ENCODE data around the gene UCK1.
"Not testable (repeated sequence)": the region's sequence is repeated elsewhere in the genome, so short reads cannot be mapped to it uniquely, and the experiment has no call there.

Gene UCK1

DNA sequence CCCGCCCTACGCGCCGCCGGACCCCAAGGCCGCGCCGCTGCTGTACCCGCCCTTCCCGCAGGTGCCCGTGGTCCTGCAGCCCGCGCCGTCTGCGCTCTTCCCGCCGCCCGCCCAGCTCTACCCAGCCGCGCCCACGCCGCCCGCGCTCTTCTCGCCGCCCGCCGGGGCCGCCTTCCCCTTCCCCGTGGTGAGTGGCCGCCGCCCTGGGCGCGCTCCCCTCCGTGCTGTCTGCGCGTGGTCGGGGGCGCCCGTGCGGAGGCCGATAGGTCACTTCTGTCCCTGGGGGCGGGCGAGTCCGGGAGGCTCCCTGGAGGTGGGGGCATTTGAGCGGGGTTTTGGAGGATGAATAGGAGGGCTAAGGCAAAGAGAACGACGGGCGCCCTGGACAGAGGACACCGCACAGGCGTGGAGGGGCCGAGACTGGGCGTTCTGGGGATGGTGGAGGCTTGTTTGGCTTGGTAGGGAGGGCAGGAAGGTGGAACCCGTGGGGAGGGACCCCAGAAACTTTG is 23.8 kb upstream of the UCK1 start:
- no peak for TF ChIP-seq CTCF (conservative IDR thresholded peaks at IDR 0.05; ENCODE audit: low read depth)
- H3K27ac ChIP-seq = no peak overlapping the region
- ChIA-PET POLR2A (ENCODE audit: low non-redundant PET) (no interaction called here), CTCF (no interaction called here)
- no peak for DNase-seq (ENCODE audit: low spot score)

DNA sequence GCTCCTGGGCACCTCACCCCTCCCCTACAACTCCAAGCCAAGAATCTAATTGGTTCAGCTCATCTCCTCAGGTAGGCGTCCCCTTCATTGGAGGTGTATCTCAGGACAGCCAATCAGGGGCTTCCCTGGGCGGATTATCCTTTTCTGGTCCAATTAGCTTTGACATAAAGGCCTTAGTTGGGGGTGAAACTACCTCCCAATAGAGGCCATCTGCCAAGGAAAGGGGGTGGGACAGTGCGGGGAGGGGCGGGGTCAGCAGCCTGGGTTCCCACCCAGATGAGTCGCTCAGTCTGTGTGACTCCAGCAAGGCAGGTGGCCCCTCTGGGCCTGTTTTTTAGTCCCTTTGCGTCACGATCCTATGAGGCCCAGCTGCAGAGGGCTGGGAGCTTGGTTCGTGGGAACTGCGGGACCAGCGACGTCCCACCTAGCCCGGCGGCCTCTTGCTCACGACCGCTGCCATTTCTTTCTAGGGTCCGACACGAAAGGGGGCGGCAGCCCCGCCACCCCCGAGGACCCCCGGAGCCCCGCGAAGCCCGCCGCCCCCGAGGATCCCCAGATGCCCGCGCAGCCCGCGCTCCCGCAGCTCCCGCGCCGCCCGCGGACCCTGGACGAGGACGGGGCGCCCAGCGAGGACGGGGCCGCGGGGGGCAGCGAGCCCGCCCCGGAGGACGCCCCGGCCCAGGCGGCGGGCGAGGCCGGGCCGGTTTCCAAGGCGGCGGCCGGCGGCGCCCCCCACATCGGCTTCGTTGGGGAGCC is 23.2 kb upstream of the UCK1 start:
- POLR2A ChIA-PET (ENCODE audit: low non-redundant PET) = no interaction called here
- CTCF ChIA-PET = interaction anchor here (0.9 to 1.2 kb wide), 2 partner anchors 23 to 204 kb away, joined by 4 read pairs; no protein-coding TSS in a partner anchor
- TF ChIP-seq CTCF (conservative IDR thresholded peaks at IDR 0.05; ENCODE audit: low read depth) = no peak
- H3K27ac ChIP-seq = no peak overlapping the region
- DNase-seq (ENCODE audit: low spot score) = no peak

GRCh38 chr9:131552030-131552429 is 21.0 kb upstream of the UCK1 start:
- no peak for DNase-seq (ENCODE audit: low spot score)
- POLR2A ChIA-PET (ENCODE audit: low non-redundant PET) = no interaction called here
- TF ChIP-seq CTCF (conservative IDR thresholded peaks at IDR 0.05; ENCODE audit: low read depth) = no peak
- CTCF ChIA-PET = no interaction called here
- H3K27ac ChIP-seq = no peak overlapping the region

DNA sequence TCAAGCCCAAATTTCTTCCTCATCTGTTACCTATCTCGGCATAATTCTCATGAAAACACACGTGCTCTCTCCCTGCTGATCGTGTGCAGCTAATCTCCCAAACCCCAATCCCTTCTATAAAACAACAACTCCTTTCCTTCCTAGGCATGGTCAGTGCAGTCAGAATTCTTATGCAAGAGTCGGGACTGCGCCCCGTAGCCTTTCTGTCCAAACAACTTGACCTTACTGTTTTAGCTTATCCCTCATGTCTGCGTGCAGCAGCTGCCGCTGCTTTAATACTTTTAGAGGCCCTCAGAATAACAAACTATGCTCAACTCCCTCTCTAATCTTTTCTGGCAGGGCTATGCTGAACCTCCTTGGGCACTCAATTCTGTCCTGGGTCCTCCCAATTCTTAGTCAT is 19.4 kb upstream of the UCK1 start:
- H3K27ac ChIP-seq; POLR2A ChIA-PET (ENCODE audit: low non-redundant PET); DNase-seq (ENCODE audit: low spot score): not testable (repeated sequence)
- CTCF ChIA-PET = interaction anchor here (0.6 kb wide), 1 partner anchor 71 kb away, joined by 3 read pairs; no protein-coding TSS in a partner anchor

- DNase-seq (ENCODE audit: low spot score); H3K27ac ChIP-seq; CTCF ChIA-PET; POLR2A ChIA-PET (ENCODE audit: low non-redundant PET): not testable (repeated sequence)
Observed at GRCh38 chr9:131549186-131549585, 18.1 kb upstream of the UCK1 start.

DNA sequence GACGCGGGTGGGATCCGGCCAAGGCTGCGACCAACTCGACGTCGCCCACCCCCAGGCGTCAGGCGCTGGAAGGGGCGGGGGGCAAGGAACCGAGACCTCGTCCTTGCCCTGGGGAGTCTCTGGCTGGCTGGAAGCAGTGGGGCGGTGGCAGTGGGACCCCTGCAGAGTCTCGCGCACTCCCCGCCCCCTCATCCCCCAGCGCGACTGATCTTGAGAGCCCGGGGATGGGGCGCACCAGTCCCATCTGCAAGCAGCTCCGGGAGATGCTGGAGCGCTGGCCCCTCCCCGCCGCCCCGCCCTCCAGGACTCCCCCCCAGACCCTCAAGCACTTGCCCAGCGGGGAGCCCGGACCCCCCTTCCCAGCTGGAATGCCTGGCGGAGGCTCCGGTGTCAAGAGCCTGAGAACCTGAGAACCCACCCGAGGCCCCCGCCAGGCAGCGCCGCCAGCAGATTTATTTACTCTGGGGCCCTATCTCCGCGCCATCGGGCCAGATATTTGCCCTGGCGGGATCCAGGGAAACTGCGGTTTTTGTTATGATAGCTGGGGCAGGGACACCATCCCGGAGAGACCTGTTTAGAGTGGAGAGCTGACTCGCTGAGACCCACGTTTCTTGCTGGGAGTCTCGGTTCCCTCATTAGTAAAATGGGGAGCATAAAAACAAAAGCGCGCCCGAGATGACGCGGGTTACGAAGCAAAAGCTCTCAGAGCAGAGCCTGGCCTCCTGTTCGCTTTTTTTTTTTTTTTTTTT is 15.4 kb upstream of the UCK1 start:
- CTCF ChIA-PET = interaction anchor here (0.7 to 1.5 kb wide), 6 partner anchors 13 to 716 kb away, joined by 3 to 5 read pairs (median 3); no protein-coding TSS in a partner anchor
- no peak overlapping the region for H3K27ac ChIP-seq
- no peak for TF ChIP-seq CTCF (conservative IDR thresholded peaks at IDR 0.05; ENCODE audit: low read depth)
- POLR2A ChIA-PET (ENCODE audit: low non-redundant PET) = no interaction called here
- DNase-seq (ENCODE audit: low spot score) = peak; percentile 64

- ChIA-PET POLR2A (ENCODE audit: low non-redundant PET) (no interaction called here), CTCF (interaction anchor here (0.6 to 1.5 kb wide), 6 partner anchors 14 to 717 kb away, joined by 3 to 5 read pairs (median 4); no protein-coding TSS in a partner anchor)
- TF ChIP-seq CTCF (conservative IDR thresholded peaks at IDR 0.05; ENCODE audit: low read depth) = no peak
- H3K27ac ChIP-seq = no peak overlapping the region
- no peak for DNase-seq (ENCODE audit: low spot score)
Observed at GRCh38 chr9:131545786-131546335, 14.8 kb upstream of the UCK1 start.
